Activated CD8-positive, alpha-beta T cell treated with anti-CD3 and anti-CD28 coated beads for 36 hours (primary cell): ENCODE measurements around the gene NME7. TPM values are rescaled to one million over a fixed set of nuclear protein-coding genes. Genes with fewer than 3 reads are reported as not detected.

Source experiments
- ATAC-seq: fragments of 200-7000 bp; cut with Tn5 transposase; one replicate; pipeline ENCODE4 v1.10.0; 2021; ENCODE audit warnings: mild to moderate bottlenecking, moderate library complexity
- CTCF ChIA-PET: fragments of 350-600 bp; sonication (Branson Sonifier 250); formaldehyde crosslinking; loops from one replicate; lab custom pipeline; 2021; ENCODE audit warnings: antibody characterized with exemption; lab: Charles Lee
- POLR2A ChIA-PET: fragments of 350-600 bp; sonication (Branson Sonifier 250); formaldehyde crosslinking; loops from one replicate; lab custom pipeline; 2021; ENCODE audit warnings: antibody characterized with exemption; lab: Charles Lee
- DNase-seq: peaks from one replicate; pipeline ENCODE4 v3.0.0-alpha.2; 2020
- H3K27ac Mint-ChIP-seq: one replicate; pipeline ENCODE4 v1.8.0; 2021; ENCODE audit warnings: mild to moderate bottlenecking, mixed read lengths
- H3K27me3 Mint-ChIP-seq: one replicate; pipeline ENCODE4 v1.8.0; 2021; ENCODE audit warnings: mixed read lengths
- H3K36me3 Mint-ChIP-seq: one replicate; pipeline ENCODE4 v1.8.0; 2021; ENCODE audit warnings: low read depth, mixed read lengths
- H3K4me1 Mint-ChIP-seq: one replicate; pipeline ENCODE4 v1.8.0; 2021; ENCODE audit warnings: low read depth, mixed read lengths
- H3K4me3 Mint-ChIP-seq: one replicate; pipeline ENCODE4 v1.8.0; 2021; ENCODE audit warnings: mild to moderate bottlenecking, moderate library complexity, mixed read lengths
- H3K9me3 Mint-ChIP-seq: one replicate; pipeline ENCODE4 v1.8.0; 2021; ENCODE audit warnings: mixed read lengths
- intact Hi-C: fragments of 100-400 bp; cut with micrococcal nuclease; formaldehyde crosslinking; loops from one replicate; pipeline ENCODE4 v1.10.0; 2022
- total RNA-seq, 2 experiments: library from RNA; stranded (reverse); gene quantifications; one replicate each; pipeline ENCODE4 v1.2.3, GENCODE V29; 2021
- TF ChIP-seq, protein P1 (sequence below): fragments of 200-600 bp; IDR thresholded peaks from one replicate; pipeline ENCODE4 v1.8.0; 2022; ENCODE audit warnings: antibody characterized with exemption, mild to moderate bottlenecking

Gene NME7
- total RNA-seq, 2 experiments from 2014 or later: 15.3 to 17.4 TPM

DNA sequence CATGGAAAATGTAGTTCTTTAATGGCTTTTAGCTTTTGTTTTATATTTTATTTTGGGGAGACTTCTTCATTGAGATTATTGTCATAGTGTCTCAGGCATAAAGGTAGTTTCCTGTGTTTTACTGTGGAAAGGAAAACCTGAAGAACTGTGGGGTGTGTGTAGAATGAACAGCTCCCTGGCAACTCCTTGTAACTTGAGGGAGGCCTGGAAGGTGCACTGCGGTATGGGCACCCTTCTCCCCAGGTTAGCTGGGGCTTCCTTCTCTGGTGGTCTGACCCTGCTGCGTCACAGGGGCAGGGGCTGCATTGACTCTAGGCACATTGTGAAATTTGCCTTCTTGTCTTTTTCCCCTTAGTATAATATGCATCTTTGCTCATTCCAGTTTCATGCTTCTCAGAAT is 259.4 kb downstream of the NME7 start:
- H3K4me1 Mint-ChIP-seq: peaks cover 35% of the 10 kb centered on the region
- no peak for ATAC-seq
- CTCF ChIA-PET: interaction anchor here (0.8 kb wide), 1 partner anchor 241 kb away, joined by 3 read pairs; no protein-coding TSS in a partner anchor
- peak overlapping the region; percentile 1 for H3K27ac Mint-ChIP-seq
- TF ChIP-seq, protein P1, sequence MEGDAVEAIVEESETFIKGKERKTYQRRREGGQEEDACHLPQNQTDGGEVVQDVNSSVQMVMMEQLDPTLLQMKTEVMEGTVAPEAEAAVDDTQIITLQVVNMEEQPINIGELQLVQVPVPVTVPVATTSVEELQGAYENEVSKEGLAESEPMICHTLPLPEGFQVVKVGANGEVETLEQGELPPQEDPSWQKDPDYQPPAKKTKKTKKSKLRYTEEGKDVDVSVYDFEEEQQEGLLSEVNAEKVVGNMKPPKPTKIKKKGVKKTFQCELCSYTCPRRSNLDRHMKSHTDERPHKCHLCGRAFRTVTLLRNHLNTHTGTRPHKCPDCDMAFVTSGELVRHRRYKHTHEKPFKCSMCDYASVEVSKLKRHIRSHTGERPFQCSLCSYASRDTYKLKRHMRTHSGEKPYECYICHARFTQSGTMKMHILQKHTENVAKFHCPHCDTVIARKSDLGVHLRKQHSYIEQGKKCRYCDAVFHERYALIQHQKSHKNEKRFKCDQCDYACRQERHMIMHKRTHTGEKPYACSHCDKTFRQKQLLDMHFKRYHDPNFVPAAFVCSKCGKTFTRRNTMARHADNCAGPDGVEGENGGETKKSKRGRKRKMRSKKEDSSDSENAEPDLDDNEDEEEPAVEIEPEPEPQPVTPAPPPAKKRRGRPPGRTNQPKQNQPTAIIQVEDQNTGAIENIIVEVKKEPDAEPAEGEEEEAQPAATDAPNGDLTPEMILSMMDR: no peak
- POLR2A ChIA-PET: no interaction called here
- H3K27me3 Mint-ChIP-seq: peaks cover 7% of the 10 kb centered on the region
- peaks cover 4% of the 10 kb centered on the region for H3K36me3 Mint-ChIP-seq
- intact Hi-C loops: loop anchor here (10.0 kb wide), 1 partner anchor 257 kb away; the partner anchor contains the start of genes BLZF1 and NME7
- H3K9me3 Mint-ChIP-seq: no peaks in the 10 kb centered on the region
- H3K4me3 Mint-ChIP-seq: peak overlapping the region; percentile 72
- DNase-seq: no peak

DNA sequence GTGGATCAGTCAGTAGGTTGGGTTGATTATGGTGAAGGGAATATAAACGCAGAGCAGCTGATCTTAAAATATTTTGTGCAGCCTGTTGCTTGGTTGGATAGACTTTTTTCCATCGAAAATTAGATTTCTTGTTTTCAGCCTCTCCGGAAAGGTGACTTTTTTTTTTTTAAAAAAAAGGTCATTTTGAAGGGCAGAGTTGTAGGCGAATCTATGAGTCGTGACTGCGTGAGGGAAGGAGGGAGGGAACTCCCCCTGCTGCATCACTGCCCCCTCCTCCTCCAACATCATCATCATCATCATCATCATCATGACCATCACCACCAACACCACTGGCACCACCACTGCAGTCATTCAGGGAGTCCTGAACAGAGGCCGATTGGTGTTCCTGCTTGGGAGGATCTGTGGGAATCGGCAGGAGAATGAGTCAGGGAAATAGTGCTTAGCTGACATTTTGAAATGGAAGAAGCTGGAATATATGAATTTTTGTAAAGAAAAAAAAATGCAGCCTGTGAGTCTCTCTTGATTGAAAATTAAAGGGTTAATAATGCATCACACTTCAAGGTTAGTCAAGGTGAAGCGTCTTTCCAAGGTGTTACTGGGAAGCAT is 259.9 kb downstream of the NME7 start:
- Mint-ChIP-seq H3K4me1 (peaks cover 35% of the 10 kb centered on the region), H3K27me3 (peaks cover 7% of the 10 kb centered on the region), H3K27ac (peak overlapping the region; percentile 66), H3K9me3 (no peaks in the 10 kb centered on the region), H3K4me3 (peak overlapping the region; percentile 72), H3K36me3 (peaks cover 4% of the 10 kb centered on the region)
- POLR2A ChIA-PET: interaction anchor here (0.6 kb wide), 1 partner anchor 416 kb away, joined by 3 read pairs; no protein-coding TSS in a partner anchor
- CTCF ChIA-PET: interaction anchor here (0.8 to 1.0 kb wide), 2 partner anchors 242 to 504 kb away, joined by 3 read pairs; no protein-coding TSS in a partner anchor
- ATAC-seq (no peak), DNase-seq (peak; percentile 50)
- TF ChIP-seq, protein P1: no peak
- intact Hi-C loops: loop anchor here (10.0 kb wide), 1 partner anchor 257 kb away; the partner anchor contains the start of genes BLZF1 and NME7

DNA sequence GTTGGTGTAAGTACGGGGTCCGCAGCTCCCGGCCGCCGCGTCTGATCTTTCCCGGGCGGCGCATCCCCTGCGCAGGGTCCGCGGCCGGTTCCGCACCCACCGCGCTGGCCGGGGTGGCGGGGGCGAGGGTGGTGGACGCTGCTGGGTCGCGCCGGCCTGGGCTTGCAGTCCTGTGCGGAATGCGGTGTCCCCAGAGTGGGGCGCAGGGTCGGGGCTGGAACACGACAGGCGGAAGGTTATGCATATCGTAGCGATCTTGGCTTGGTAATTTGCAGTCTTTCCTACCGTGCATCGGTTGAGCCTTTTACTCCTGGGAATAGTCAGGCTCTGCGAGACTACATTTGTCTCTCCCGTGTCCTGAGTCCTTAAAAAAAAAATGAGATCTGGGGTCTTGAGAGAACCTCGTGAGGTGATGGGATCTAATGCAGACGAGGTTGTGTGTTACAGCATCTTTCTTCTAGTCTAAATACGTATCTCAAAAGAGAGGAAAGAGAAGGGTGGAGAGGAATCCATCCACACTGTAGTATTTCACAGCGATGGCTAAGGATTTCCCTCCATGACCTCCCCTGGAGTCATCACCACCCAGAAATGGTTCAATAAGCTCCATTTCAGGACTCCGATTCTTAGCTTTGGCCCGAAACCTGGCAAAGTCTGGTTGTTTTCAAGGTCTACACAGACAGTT is 260.5 kb downstream of the NME7 start:
- no peak for ATAC-seq
- H3K36me3 Mint-ChIP-seq: peaks cover 1% of the 10 kb centered on the region
- CTCF ChIA-PET: interaction anchor here (1.0 kb wide), 1 partner anchor 504 kb away, joined by 3 read pairs; no protein-coding TSS in a partner anchor
- no peak for DNase-seq
- intact Hi-C loops: loop anchor here (10.0 kb wide), 1 partner anchor 258 kb away; the partner anchor contains the start of genes BLZF1 and NME7
- no peak overlapping the region for H3K27ac Mint-ChIP-seq
- H3K4me3 Mint-ChIP-seq: peak overlapping the region; percentile 72
- TF ChIP-seq, protein P1: no peak
- POLR2A ChIA-PET: interaction anchor here (0.6 kb wide), 1 partner anchor 416 kb away, joined by 3 read pairs; no protein-coding TSS in a partner anchor
- H3K4me1 Mint-ChIP-seq: peaks cover 35% of the 10 kb centered on the region
- H3K9me3 Mint-ChIP-seq: no peaks in the 10 kb centered on the region
- peaks cover 7% of the 10 kb centered on the region for H3K27me3 Mint-ChIP-seq

DNA sequence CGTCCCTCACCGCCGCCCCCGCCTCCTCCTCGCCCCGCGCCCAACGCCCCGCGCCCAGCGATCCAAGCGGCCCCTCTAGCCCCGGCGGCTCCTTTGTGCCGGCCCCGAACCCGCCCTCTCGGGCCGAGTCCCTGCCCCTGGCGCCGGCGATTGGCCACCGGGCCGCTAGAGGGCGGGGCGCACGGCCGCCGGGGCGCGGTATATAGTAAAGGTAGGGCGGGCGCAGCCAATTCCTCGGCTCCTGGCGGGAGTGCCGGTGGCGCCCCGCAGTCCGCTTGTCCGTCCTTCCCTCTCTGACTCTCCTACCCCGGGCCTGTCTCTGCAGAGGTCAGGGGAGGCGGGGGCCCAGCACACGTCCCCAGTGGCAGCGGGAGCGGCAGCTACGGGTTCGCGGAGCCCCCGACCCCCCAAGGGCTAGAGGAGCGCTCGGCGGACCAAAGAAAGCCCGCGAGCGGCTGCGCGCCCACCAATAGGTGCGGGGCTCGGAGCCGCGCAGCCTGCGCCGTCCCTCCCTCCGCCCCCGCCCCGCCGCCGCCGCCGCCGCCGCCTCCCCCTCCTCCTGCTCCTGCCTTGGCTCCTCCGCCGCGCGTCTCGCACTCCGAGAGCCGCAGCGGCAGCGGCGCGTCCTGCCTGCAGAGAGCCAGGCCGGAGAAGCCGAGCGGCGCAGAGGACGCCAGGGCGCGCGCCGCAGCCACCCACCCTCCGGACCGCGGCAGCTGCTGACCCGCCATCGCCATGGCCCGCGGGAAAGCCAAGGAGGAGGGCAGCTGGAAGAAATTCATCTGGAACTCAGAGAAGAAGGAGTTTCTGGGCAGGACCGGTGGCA is 261.3 kb downstream of the NME7 start, which contains the start of gene ATP1B1:
Gene ATP1B1, plus strand, starts transcription at position 596 of the 826 bp plus-strand sequence. Its CDS starts 140 bp downstream, at position 736.
- ATAC-seq (peak; percentile 95), DNase-seq (peak; percentile 82)
- intact Hi-C loops: loop anchor here (10.0 kb wide), 1 partner anchor 258 kb away; the partner anchor contains the start of genes BLZF1 and NME7
- Mint-ChIP-seq H3K27me3 (peaks cover 7% of the 10 kb centered on the region), H3K36me3 (no peaks in the 10 kb centered on the region), H3K9me3 (no peaks in the 10 kb centered on the region), H3K4me3 (peak within 1 kb of the TSS; percentile 72), H3K4me1 (peaks cover 35% of the 10 kb centered on the region), H3K27ac (peak within 1 kb of the TSS; percentile 69)
- POLR2A ChIA-PET: no interaction called here
- CTCF ChIA-PET: interaction anchor here (1.8 kb wide), 1 partner anchor 242 kb away, joined by 5 read pairs; no protein-coding TSS in a partner anchor
- TF ChIP-seq, protein P1: no peak
